BLaER1 treated with 17β-estradiol and CSF1 and Interleukin-3, amounts not matched to agents 10 nM and 100 nM (cell line): ENCODE results near the gene NEB.

ENCODE experiments used
- H3K27ac ChIP-seq, 11 experiments: shearing (Covaris generic); formaldehyde crosslinking; 2 replicates each; pipeline ENCODE4 v1.8.1; 2022
- H3K27me3 ChIP-seq, 11 experiments: shearing (Covaris generic); formaldehyde crosslinking; 2 replicates each; pipeline ENCODE4 v1.8.1; 2022
- H3K36me3 ChIP-seq, 11 experiments: shearing (Covaris generic); formaldehyde crosslinking; 2 replicates each; pipeline ENCODE4 v1.8.1; 2022
- H3K4me1 ChIP-seq, 10 experiments: shearing (Covaris generic); formaldehyde crosslinking; 2 replicates each; pipeline ENCODE4 v1.8.1; 2022
- H3K4me2 ChIP-seq, 11 experiments: shearing (Covaris generic); formaldehyde crosslinking; 2 replicates each; pipeline ENCODE4 v1.8.1; 2022
- H3K4me3 ChIP-seq, 10 experiments: shearing (Covaris generic); formaldehyde crosslinking; 2 replicates each; pipeline ENCODE4 v1.8.1; 2022
- H3K9ac ChIP-seq, 11 experiments: shearing (Covaris generic); formaldehyde crosslinking; 2 replicates each; pipeline ENCODE4 v1.8.1; 2022
- H3K9me3 ChIP-seq, 11 experiments: shearing (Covaris generic); formaldehyde crosslinking; replicated peaks in 1 of 11; 2 replicates each; pipeline ENCODE4 v1.8.1; 2022
- H4K20me1 ChIP-seq, 11 experiments: shearing (Covaris generic); formaldehyde crosslinking; 2 replicates each; pipeline ENCODE4 v1.8.1; 2022
- Cebpa-rat ChIP-seq, 11 experiments: shearing (Covaris generic); IDR thresholded peaks; 2 replicates each; pipeline ENCODE4 v1.8.1; 2022

The NEB gene

GRCh38 chr2:151766437-151767153, 32.3 kb upstream of the NEB start:
- Histone ChIP-seq H3K9ac (peak overlapping the region in 4 of 11 experiments; percentile 6 to 22 (median 20); a peak in 4 of 22 replicates), H3K27ac (peak overlapping the region in 7 of 11 experiments; percentile 12 to 50 (median 31); a peak in 12 of 22 replicates), H3K27me3 (no peaks in the 10 kb centered on the region), H3K4me3 (no peak overlapping the region), H3K36me3 (peaks cover 0 to 6% (median 0%) of the 10 kb centered on the region in 11 experiments; a peak in 1 of 22 replicates), H3K9me3 (peaks cover 0 to 9% (median 5%) of the 10 kb centered on the region in 11 experiments; a peak in 7 of 22 replicates), H4K20me1 (no peaks in the 10 kb centered on the region; a peak in 1 of 22 replicates), H3K4me1 (peaks cover 38 to 76% (median 60%) of the 10 kb centered on the region in 10 experiments), H3K4me2 (peak overlapping the region; percentile 64 to 83 (median 69))
- TF ChIP-seq Cebpa-rat (IDR thresholded peaks at IDR 0.05), result no peak

GRCh38 chr2:151765760-151766410, 31.6 kb upstream of the NEB start:
- TF ChIP-seq Cebpa-rat (IDR thresholded peaks at IDR 0.05), result no peak
- H4K20me1 ChIP-seq, result no peaks in the 10 kb centered on the region
- H3K36me3 ChIP-seq, result peaks cover 0 to 6% (median 0%) of the 10 kb centered on the region in 11 experiments; a peak in 1 of 22 replicates
- H3K4me1 ChIP-seq, result peaks cover 31 to 69% (median 53%) of the 10 kb centered on the region in 10 experiments
- peak overlapping the region in 8 of 11 experiments; percentile 3 to 50 (median 22); a peak in 12 of 22 replicates for H3K27ac ChIP-seq
- peak overlapping the region; percentile 64 to 83 (median 69) for H3K4me2 ChIP-seq
- H3K9ac ChIP-seq, result peak overlapping the region in 1 of 11 experiments; percentile 22; a peak in 1 of 22 replicates
- H3K9me3 ChIP-seq, result peaks cover 0 to 9% (median 5%) of the 10 kb centered on the region in 11 experiments; a peak in 7 of 22 replicates
- no peaks in the 10 kb centered on the region for H3K27me3 ChIP-seq
- H3K4me3 ChIP-seq, result no peak overlapping the region

DNA sequence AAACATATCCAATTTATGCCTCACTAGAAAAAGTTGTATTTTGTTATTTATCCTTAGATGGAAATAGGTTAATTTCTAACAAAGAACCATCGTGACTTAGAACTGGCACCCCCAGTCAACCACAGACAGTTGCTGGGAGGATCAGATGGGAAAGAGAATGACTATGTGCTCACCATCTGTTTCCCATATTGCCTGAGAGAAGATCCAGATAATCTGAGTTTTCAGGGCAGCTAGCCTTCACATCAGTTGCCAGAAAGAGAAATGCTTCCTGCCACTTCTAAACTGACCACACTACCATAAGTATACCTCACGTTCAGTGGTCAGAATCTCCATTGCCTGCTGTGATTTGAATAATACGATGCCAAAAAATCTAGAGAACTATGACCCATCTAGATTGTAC, 28.4 kb upstream of the NEB start:
- no peak overlapping the region for H3K4me3 ChIP-seq
- TF ChIP-seq Cebpa-rat (IDR thresholded peaks at IDR 0.05), result no peak
- no peak overlapping the region for H3K9ac ChIP-seq
- H3K27ac ChIP-seq, result no peak overlapping the region
- peaks cover 0 to 4% (median 0%) of the 10 kb centered on the region in 11 experiments; a peak in 1 of 22 replicates for H3K36me3 ChIP-seq
- H3K27me3 ChIP-seq, result no peaks in the 10 kb centered on the region
- H3K9me3 ChIP-seq, result no peaks in the 10 kb centered on the region
- peaks cover 20 to 51% (median 40%) of the 10 kb centered on the region in 10 experiments for H3K4me1 ChIP-seq
- peak overlapping the region in 2 of 11 experiments; percentile 69 to 79; a peak in 4 of 22 replicates for H3K4me2 ChIP-seq
- H4K20me1 ChIP-seq, result no peaks in the 10 kb centered on the region

DNA sequence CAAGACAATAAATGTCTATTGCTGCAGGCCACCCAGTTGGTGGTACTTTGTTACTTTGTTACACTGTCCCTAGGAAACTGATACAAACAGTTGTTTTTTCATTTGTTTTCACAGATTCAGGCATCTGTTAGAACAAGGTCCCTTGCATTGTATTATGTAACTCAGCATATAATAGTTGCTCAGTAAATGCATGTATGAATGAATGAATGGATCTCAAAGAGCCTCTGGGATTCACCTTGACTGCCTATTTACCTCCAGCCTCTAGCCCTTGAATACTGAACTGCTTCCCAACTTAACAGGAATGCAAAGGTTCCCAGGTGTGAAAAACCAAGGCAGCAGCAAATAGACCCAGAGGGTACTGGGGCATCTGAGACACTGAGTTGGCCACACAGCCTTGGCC, 27.4 kb upstream of the NEB start:
- Histone ChIP-seq H3K4me3 (no peak overlapping the region), H3K4me2 (no peak overlapping the region), H3K27ac (no peak overlapping the region), H3K4me1 (peaks cover 10 to 44% (median 30%) of the 10 kb centered on the region in 10 experiments), H3K27me3 (no peaks in the 10 kb centered on the region), H3K9me3 (no peaks in the 10 kb centered on the region), H3K36me3 (peaks cover 0 to 4% (median 0%) of the 10 kb centered on the region in 11 experiments; a peak in 1 of 22 replicates), H4K20me1 (no peaks in the 10 kb centered on the region), H3K9ac (no peak overlapping the region)
- TF ChIP-seq Cebpa-rat (IDR thresholded peaks at IDR 0.05), result no peak

DNA sequence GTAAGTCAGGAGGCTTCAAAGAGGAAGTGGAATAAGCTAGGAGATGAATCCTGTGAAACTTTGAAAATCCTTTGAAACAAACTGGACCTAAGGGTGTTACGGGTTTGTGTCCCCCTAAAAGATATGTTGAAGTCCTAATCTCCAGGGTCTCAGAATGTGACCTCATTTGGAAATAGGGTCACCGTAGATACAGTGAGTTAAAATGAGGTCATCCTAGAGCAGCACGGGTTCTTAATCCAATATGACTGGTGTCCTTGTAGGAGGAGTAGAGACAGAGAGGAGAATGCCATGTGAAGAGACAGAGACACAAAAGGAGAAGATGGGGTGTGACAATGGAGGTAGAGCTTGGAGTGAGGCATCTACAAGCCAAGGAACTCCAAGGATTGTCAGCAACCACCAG, 26.9 kb upstream of the NEB start:
- Histone ChIP-seq H3K4me2 (no peak overlapping the region), H3K27ac (no peak overlapping the region), H3K9me3 (no peaks in the 10 kb centered on the region), H3K27me3 (no peaks in the 10 kb centered on the region), H4K20me1 (no peaks in the 10 kb centered on the region), H3K4me3 (no peak overlapping the region), H3K9ac (no peak overlapping the region), H3K36me3 (peaks cover 0 to 4% (median 0%) of the 10 kb centered on the region in 11 experiments; a peak in 1 of 22 replicates), H3K4me1 (peaks cover 5 to 40% (median 25%) of the 10 kb centered on the region in 10 experiments)
- TF ChIP-seq Cebpa-rat (IDR thresholded peaks at IDR 0.05), result no peak

GRCh38 chr2:151760139-151760650, 25.9 kb upstream of the NEB start:
- Histone ChIP-seq H4K20me1 (no peaks in the 10 kb centered on the region), H3K4me1 (peaks cover 0 to 30% (median 15%) of the 10 kb centered on the region in 10 experiments; a peak in 14 of 20 replicates), H3K9ac (no peak overlapping the region), H3K27me3 (no peaks in the 10 kb centered on the region), H3K9me3 (no peaks in the 10 kb centered on the region), H3K36me3 (peaks cover 0 to 4% (median 0%) of the 10 kb centered on the region in 11 experiments; a peak in 1 of 22 replicates), H3K4me2 (no peak overlapping the region), H3K27ac (no peak overlapping the region), H3K4me3 (no peak overlapping the region)
- TF ChIP-seq Cebpa-rat (IDR thresholded peaks at IDR 0.05), result no peak

GRCh38 chr2:151758744-151759143, 24.5 kb upstream of the NEB start:
- Histone ChIP-seq H3K36me3 (peaks cover 0 to 4% (median 0%) of the 10 kb centered on the region in 11 experiments; a peak in 1 of 22 replicates), H3K4me3 (no peak overlapping the region), H4K20me1 (no peaks in the 10 kb centered on the region), H3K9ac (no peak overlapping the region), H3K4me2 (no peak overlapping the region), H3K27me3 (no peaks in the 10 kb centered on the region), H3K4me1 (peaks cover 0 to 17% (median 9%) of the 10 kb centered on the region in 10 experiments; a peak in 14 of 20 replicates), H3K9me3 (no peaks in the 10 kb centered on the region), H3K27ac (no peak overlapping the region)
- TF ChIP-seq Cebpa-rat (IDR thresholded peaks at IDR 0.05), result no peak

DNA sequence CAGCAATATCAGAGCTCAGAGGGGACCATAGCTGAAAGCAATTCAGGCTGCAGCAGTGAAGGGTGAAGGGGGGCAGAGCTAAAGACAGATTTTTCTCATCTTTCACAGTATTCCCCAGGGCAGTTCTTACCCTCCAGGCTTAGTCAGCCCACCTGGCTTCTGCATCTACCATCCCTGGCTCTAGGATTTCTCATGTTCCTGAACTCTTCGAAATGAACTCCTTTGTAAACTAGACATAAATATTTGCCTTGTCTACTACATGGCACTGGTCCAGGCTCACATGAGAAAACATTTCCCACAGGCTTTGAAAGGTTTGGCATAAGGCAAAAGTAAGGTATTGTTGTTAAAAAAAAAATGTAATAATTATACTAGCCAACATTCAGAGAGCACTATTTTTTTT, 23.6 kb upstream of the NEB start:
- no peaks in the 10 kb centered on the region for H4K20me1 ChIP-seq
- peaks cover 0 to 8% (median under 1%) of the 10 kb centered on the region in 10 experiments; a peak in 5 of 20 replicates for H3K4me1 ChIP-seq
- no peak overlapping the region for H3K9ac ChIP-seq
- no peak overlapping the region for H3K4me3 ChIP-seq
- H3K4me2 ChIP-seq, result no peak overlapping the region
- no peaks in the 10 kb centered on the region for H3K27me3 ChIP-seq
- no peak for TF ChIP-seq Cebpa-rat (IDR thresholded peaks at IDR 0.05)
- no peak overlapping the region for H3K27ac ChIP-seq
- H3K9me3 ChIP-seq, result no peaks in the 10 kb centered on the region
- H3K36me3 ChIP-seq, result peaks cover 0 to 4% (median 0%) of the 10 kb centered on the region in 11 experiments; a peak in 1 of 22 replicates

DNA sequence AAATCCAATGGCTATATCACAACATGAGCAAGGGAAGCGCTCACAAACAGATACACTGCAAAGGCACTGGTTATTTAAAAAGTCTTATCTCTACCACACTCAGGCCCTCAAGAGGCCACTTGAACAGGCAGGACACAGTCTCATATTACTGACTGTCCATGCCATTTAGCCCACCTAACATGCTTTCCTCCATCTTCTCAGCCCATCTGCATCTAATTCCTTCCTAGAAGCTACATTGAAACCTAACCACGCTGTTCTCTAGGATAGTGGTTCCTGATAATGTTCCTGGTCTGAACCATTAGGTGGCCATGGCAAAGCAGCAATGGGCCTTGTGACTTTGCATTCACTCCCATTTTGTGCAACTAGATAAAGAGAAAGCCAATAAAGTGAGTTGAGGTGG, 22.5 kb upstream of the NEB start:
- H3K4me2 ChIP-seq, result no peak overlapping the region
- peaks cover 0 to 5% (median 0%) of the 10 kb centered on the region in 10 experiments; a peak in 3 of 20 replicates for H3K4me1 ChIP-seq
- H3K27ac ChIP-seq, result no peak overlapping the region
- H3K9me3 ChIP-seq, result no peaks in the 10 kb centered on the region
- H3K9ac ChIP-seq, result no peak overlapping the region
- peaks cover 0 to under 1% (median 0%) of the 10 kb centered on the region in 11 experiments; a peak in 1 of 22 replicates for H3K36me3 ChIP-seq
- H3K4me3 ChIP-seq, result no peak overlapping the region
- no peak for TF ChIP-seq Cebpa-rat (IDR thresholded peaks at IDR 0.05)
- no peaks in the 10 kb centered on the region for H4K20me1 ChIP-seq
- H3K27me3 ChIP-seq, result no peaks in the 10 kb centered on the region
